Measurements from ENCODE around the gene ZNF831. TPM values are rescaled to one million over a fixed set of nuclear protein-coding genes. Genes with fewer than 3 reads are reported as not detected.

Gene ZNF831
- total and polyA plus RNA-seq, 4 donors: 0.14 to 1.0 (median 0.56) TPM

DNA sequence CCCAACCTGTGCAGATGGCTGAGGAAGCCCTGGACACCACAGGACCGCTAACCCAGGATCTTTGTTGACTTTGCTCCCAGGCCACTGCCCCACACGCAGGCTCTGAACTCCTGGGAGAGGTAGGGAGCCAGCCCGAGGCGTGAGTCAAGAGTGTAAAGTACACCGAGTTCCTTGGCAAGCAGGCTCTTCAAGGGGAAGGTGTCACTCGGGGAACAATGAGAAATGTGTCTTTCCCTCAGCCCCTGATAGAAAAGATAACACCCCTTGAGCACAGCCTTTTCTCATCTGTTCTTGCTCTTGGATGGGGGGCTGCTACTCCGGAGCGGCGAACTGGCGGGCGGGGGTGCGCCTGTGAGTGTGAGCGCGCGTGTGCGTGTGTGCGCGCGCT is 136.3 kb downstream of the ZNF831 start:
- WGBS, 2 donors: 2 to 5% methylated on average over 16 to 19 of the region's 19 CpGs

DNA sequence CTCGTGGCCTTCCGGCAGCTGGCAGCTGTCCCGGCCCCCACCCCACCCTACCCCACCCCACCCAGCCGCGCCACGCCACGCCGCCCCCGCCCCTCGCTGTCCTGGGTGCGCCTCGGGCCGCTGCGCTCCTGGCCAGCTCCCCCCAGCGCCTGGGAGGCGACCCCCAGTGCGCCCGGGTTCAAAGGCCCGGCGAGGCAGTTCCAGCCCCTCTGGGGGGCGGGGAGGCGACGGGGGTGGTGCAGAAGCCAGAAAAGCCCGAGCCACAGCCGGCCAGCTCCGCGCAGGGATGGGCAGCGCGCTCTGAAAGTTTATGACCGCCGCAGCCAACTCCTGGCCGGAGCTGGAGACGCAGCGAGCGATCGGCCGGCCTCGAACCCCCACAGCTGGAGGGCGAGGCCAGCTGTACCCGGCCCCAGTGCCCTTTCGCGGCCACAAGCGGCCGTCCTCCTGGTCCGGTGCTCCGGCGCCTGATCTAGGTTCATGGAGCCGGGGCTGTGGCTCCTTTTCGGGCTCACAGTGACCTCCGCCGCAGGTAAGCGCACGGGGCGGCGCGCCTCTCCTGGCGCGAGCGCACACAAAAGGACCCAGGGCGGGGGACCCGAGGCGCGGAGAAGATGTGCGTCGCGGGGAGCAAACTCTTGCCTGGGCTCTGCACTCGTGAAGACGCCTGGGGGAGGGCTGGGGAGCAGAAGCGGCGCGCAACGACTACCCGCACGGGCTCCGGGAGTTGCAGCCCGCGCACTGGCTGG is 136.9 kb downstream of the ZNF831 start, which contains the start of gene EDN3:
EDN3 (plus strand) TSS at position 279 of the 749 bp plus-strand sequence; CDS start at position 481, 202 bp downstream.
- H3K27ac ChIP-seq (ENCODE audit: low read depth in 1 of 2, low read length in 1 of 2): no peak within 1 kb of the TSS
- H3K36me3 ChIP-seq (ENCODE audit: control insufficient read depth in 4 of 4, insufficient read depth in 4 of 4, low read length in 4 of 4): no peaks in the 10 kb centered on the region
- peaks cover 5 to 40% (median 7%) of the 10 kb centered on the region in 3 donors for H3K27me3 ChIP-seq (ENCODE audit: control insufficient read depth in 3 of 3, insufficient read depth in 3 of 3, low read length in 2 of 3)
- DNase-seq (peak in 1 of 3 donors; percentile 22), ATAC-seq (ENCODE audit: insufficient read depth, low FRiP score) (no peak)
- H3K9me3 ChIP-seq (ENCODE audit: control insufficient read depth in 4 of 4, insufficient read depth in 3 of 4, low read length in 3 of 4): no peaks in the 10 kb centered on the region
- H3K9ac ChIP-seq (ENCODE audit: insufficient read depth in 1 of 2, low read length in 2 of 2): no peak within 1 kb of the TSS
- 2 to 4% methylated on average over 60 to 77 of the region's 77 CpGs for WGBS, 2 donors
- TF ChIP-seq, protein P1, sequence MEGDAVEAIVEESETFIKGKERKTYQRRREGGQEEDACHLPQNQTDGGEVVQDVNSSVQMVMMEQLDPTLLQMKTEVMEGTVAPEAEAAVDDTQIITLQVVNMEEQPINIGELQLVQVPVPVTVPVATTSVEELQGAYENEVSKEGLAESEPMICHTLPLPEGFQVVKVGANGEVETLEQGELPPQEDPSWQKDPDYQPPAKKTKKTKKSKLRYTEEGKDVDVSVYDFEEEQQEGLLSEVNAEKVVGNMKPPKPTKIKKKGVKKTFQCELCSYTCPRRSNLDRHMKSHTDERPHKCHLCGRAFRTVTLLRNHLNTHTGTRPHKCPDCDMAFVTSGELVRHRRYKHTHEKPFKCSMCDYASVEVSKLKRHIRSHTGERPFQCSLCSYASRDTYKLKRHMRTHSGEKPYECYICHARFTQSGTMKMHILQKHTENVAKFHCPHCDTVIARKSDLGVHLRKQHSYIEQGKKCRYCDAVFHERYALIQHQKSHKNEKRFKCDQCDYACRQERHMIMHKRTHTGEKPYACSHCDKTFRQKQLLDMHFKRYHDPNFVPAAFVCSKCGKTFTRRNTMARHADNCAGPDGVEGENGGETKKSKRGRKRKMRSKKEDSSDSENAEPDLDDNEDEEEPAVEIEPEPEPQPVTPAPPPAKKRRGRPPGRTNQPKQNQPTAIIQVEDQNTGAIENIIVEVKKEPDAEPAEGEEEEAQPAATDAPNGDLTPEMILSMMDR (IDR thresholded peaks at IDR 0.05; ENCODE audit: control extremely low read depth, extremely low read depth): no peak
- peaks cover 0 to 25% (median 2%) of the 10 kb centered on the region in 5 donors for H3K4me1 ChIP-seq (ENCODE audit: control insufficient read depth in 5 of 5, insufficient read depth in 5 of 5, low read length in 5 of 5)
- H3K4me3 ChIP-seq: no peak within 1 kb of the TSS

More for the DNA sequence above, 136.3 kb downstream of the ZNF831 start:
- H3K27ac ChIP-seq (ENCODE audit: low read depth in 1 of 2, low read length in 1 of 2): no peak overlapping the region
- H3K9ac ChIP-seq (ENCODE audit: insufficient read depth in 1 of 2, low read length in 2 of 2): no peak overlapping the region
- no peaks in the 10 kb centered on the region for H3K36me3 ChIP-seq (ENCODE audit: control insufficient read depth in 4 of 4, insufficient read depth in 4 of 4, low read length in 4 of 4)
- no peak overlapping the region for H3K4me3 ChIP-seq
- H3K27me3 ChIP-seq (ENCODE audit: control insufficient read depth in 3 of 3, insufficient read depth in 3 of 3, low read length in 2 of 3): peaks cover 5 to 40% (median 7%) of the 10 kb centered on the region in 3 donors
- TF ChIP-seq, protein P1 (IDR thresholded peaks at IDR 0.05; ENCODE audit: control extremely low read depth, extremely low read depth): no peak
- ATAC-seq (ENCODE audit: insufficient read depth, low FRiP score) (no peak), DNase-seq (peak; percentile 37 to 46 (median 45))
- peaks cover 0 to 31% (median 2%) of the 10 kb centered on the region in 5 donors for H3K4me1 ChIP-seq (ENCODE audit: control insufficient read depth in 5 of 5, insufficient read depth in 5 of 5, low read length in 5 of 5)
- no peaks in the 10 kb centered on the region for H3K9me3 ChIP-seq (ENCODE audit: control insufficient read depth in 4 of 4, insufficient read depth in 3 of 4, low read length in 3 of 4)

DNA sequence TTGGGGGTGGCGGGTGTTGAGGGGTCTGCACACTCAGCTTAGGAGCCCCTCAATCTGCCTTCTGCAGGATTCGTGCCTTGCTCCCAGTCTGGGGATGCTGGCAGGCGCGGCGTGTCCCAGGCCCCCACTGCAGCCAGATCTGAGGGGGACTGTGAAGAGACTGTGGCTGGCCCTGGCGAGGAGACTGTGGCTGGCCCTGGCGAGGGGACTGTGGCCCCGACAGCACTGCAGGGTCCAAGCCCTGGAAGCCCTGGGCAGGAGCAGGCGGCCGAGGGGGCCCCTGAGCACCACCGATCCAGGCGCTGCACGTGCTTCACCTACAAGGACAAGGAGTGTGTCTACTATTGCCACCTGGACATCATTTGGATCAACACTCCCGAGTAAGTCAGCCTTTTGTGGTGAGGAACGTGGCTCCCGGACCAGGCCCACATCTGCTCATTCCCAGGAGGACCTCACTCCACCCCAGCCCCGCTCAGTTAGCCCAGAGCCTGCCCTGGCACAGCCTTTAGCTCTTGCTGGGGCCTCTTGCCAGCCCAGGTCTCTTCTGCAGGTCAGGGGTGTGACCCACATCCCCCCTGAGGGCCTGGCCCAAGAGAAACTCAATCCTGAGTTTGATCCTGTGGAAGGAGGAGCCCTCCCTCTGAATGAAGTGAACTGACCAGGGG is 137.9 kb downstream of the ZNF831 start:
- Histone ChIP-seq H3K4me1 (ENCODE audit: control insufficient read depth in 5 of 5, insufficient read depth in 5 of 5, low read length in 5 of 5) (peaks cover 0 to 16% (median 2%) of the 10 kb centered on the region in 5 donors), H3K4me3 (no peak overlapping the region), H3K27me3 (ENCODE audit: control insufficient read depth in 3 of 3, insufficient read depth in 3 of 3, low read length in 2 of 3) (peaks cover 5 to 40% (median 7%) of the 10 kb centered on the region in 3 donors), H3K36me3 (ENCODE audit: control insufficient read depth in 4 of 4, insufficient read depth in 4 of 4, low read length in 4 of 4) (no peaks in the 10 kb centered on the region), H3K9me3 (ENCODE audit: control insufficient read depth in 4 of 4, insufficient read depth in 3 of 4, low read length in 3 of 4) (no peaks in the 10 kb centered on the region), H3K27ac (ENCODE audit: low read depth in 1 of 2, low read length in 1 of 2) (no peak overlapping the region), H3K9ac (ENCODE audit: insufficient read depth in 1 of 2, low read length in 2 of 2) (no peak overlapping the region)
- ATAC-seq (ENCODE audit: insufficient read depth, low FRiP score) (no peak), DNase-seq (no peak)
- TF ChIP-seq, protein P1 (IDR thresholded peaks at IDR 0.05; ENCODE audit: control extremely low read depth, extremely low read depth): no peak
- WGBS, 2 donors: 75 to 81% methylated on average over 17 of the region's 17 CpGs

Measured in lung (tissue), 12 donors.